HG02870 (cell line): ENCODE data around the gene NDUFB10.
A peak's percentile ranks its signal among the peaks of the same experiment; 100 is the strongest.

Experiments
- ATAC-seq: cut with Tn5 transposase; IDR thresholded peaks from one replicate; pipeline ENCODE4 v1.9.1; 2021; ENCODE audit warnings: mild to moderate bottlenecking, moderate library complexity; ENCODE audit not compliant: unreplicated experiment

NDUFB10 gene

GRCh38 chr16:1998852-1999801 is 39.8 kb downstream of the NDUFB10 start:
- ATAC-seq, result no peak

GRCh38 chr16:1999866-2000514 is 40.7 kb downstream of the NDUFB10 start:
- no peak for ATAC-seq

DNA sequence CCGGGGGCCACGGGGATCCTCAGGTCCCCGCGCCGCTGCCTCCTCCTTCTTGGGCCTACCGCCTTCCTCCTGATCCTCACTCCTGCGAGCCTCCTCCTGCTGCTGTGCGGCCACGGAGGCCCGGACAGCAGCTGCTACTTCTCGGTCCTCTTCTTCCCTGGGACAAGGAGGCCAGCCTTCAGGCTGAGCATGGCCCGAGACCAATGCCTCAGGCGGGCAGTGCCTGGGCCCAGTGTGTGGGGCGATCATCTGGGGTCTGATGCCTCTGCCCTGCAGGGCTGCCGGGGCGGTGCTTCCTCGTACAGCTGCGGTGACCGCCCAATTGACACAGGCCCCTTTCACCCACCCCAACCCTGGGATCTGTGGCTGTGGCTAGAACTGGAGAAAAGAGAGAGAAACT is 41.7 kb downstream of the NDUFB10 start:
- ATAC-seq, result no peak

- ATAC-seq, result no peak
These were observed 42.4 kb downstream of the NDUFB10 start for GRCh38 chr16:2001456-2002355.

DNA sequence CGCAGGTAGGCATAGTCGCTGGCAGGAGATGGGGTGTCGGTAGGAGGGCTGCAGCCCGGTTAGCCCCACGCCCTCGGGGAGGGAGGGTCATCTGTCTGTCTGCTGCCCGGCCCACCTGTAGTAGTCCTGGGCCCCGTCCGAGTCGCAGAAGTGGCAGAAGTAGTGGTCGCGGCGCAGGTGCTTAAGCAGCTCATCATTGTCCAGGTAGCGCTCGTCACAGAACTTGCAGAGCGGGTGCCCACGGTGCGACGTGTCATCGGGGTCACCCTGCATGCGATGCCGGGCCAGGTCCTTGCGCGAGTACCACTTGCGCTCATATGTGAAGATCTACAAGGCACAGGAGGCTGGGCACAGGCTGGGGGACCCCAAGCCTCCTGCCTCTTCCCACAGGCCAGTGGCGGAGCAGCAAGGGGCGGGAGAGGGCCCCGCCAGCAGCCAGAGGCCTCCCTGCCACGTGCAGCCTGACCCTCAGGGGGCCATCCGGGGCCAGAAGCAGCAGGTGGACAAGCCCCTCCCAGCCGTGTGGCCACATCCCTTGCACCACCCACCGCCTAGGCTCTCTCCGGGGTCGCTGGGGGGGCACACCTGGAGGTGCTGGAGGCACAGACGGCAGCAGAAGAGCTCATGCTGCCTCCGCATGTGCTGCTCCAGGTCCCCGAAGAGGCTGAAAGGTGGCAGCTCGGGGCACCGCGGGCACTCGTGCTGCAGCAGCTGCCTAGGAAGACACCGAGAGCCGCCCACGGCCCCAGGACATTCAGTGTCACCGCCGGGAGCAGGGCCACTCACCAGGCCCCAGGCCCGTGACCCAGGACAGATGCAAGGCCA is 43.3 kb downstream of the NDUFB10 start:
- no peak for ATAC-seq

DNA sequence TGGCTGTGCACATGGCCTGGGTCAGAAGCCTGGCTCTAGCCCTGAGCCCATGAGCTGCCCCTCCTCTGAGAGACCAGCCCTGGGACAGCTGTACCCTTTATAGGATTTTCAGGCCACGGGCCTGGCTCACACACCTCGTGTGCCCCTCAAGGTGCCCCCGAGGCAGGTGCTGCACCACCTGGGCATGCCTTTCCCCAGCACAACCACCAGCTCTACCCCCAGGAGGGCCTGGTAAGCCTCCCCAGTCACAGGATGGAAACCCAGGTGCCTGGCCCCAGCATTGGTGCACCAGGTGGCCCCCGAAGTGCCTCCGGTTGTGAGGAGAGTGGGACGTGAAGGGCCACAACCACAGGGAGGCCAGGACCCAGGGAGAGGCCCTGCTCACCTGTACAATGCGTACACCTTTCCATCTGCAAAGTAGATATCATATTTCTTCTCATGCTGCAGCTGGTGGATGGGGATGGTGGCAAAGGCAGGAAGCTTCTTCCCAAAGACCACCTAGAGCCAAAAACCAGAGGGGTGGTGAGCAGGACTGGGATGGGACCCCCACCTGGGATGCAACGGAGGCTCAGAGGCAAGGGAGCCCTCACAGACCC is 44.0 kb downstream of the NDUFB10 start:
- no peak for ATAC-seq

- peak; percentile 54 for ATAC-seq
These were observed 44.7 kb downstream of the NDUFB10 start for GRCh38 chr16:2003827-2004641.

GRCh38 chr16:2004795-2005517 is 45.6 kb downstream of the NDUFB10 start:
- no peak for ATAC-seq

- no peak for ATAC-seq
These were observed 46.3 kb downstream of the NDUFB10 start for GRCh38 chr16:2005646-2006045.

- ATAC-seq, result no peak
These were observed 47.0 kb downstream of the NDUFB10 start for GRCh38 chr16:2006317-2006716.

GRCh38 chr16:2007081-2007836 is 47.9 kb downstream of the NDUFB10 start:
- ATAC-seq, result no peak

- no peak for ATAC-seq
These were observed 48.7 kb downstream of the NDUFB10 start for GRCh38 chr16:2008009-2008526.

DNA sequence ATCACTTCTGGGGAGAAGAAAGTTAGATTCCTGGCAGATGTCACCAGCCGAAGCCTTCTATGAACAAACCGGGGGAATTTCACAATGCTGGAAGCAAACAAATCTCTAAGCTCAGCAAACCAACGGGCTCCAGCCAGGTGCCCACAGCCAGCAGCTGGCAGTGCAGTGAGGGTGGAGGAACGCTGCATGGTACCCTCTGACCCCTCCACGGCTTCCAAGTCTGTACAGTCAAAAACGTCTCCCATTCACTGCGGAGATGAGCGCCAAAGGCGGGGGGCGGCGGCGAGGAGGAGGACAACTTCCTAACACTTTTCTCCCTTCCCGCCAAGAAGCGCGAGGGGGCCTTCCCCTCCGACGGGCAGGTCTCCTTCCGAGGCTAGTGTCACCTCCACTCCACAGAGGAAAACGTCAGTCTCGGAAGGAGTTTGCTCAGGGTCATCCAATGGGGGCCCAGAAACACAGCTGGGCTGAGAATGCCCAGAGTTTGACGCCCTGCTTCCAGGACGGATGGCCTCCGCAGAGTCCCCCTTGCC is 49.4 kb downstream of the NDUFB10 start:
- ATAC-seq, result peak; percentile 15

GRCh38 chr16:2009164-2009711 is 49.9 kb downstream of the NDUFB10 start:
- peak; percentile 28 for ATAC-seq

DNA sequence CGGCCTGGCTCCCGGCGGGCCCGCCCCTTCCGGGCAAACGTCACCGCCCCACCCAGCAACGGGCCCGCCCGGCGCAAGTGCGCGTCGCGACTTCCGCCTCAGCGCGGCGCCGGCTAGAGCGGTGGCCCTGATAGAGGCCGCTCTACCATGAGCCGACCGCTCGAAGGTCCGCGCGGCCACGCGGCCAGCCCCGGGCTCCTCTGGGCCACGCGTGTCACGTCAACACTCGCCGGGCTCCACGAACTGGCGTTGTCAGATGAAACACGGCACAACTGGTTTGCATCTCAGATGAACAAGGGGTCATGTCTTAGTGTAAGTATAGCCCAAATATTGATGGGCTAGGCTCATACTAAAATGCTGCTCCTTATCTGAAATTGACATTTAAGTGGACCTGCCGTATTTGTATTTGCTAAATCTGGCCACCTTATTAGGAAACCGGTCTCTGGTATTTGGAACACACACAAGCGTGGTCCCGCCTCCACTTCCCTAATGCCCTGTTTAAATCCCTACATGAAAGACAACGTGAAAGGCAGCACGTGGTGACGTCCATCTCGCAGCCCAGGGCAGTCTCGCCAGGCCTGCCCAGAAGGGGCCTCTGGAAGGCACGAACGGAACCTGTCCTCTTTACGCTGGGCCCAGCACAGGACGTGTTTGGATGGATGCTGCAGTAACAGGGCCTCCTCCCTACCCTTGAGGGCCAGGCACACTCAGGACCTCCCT is 50.6 kb downstream of the NDUFB10 start, which contains the start of gene ZNF598:
ZNF598 (minus strand) TSS at position 31 of the 720 bp plus-strand sequence.
- peak; percentile 67 for ATAC-seq
